H1 (cell line): ENCODE measurements around the gene MADD. TPM values are rescaled to one million over a fixed set of nuclear protein-coding genes. Genes with fewer than 3 reads are reported as not detected.

Experiments
- TCF12 ChIP-seq: IDR thresholded peaks from 2 replicates; pipeline ENCODE4 v1.6.1; 2011; ENCODE audit warnings: low read depth, mild to moderate bottlenecking, low read length
- polyA plus RNA-seq, 7 experiments: library from polyadenylated mRNA; depleted of rRNA in 3 of 7; stranded (reverse) in 5 of 7; unstranded in 2 of 7; fragments of >200 nt in 5 of 7; fragments of 200-250 nt in 2 of 7; gene quantifications; 1 replicate in 5 of 7; 2 replicates in 1 of 7; 4 replicates in 1 of 7; pipeline versions ENCODE4 v1.2.1 to v1.2.3, GENCODE V29; 2011 to 2013; ENCODE audit warnings: missing spikeins in 2 of 7, mixed read lengths in 2 of 7
- total RNA-seq: library from RNA; stranded (reverse); fragmentation: NEBNext Ultra II Directional; extraction: Animal tissue kit (Norgen Biotek cat#: 25700); gene quantifications from 2 replicates; pipeline ENCODE4 v1.2.1, GENCODE V29; 2021

The MADD gene
- total and polyA plus RNA-seq, 2 of the 8 experiments (the other 6 are each of a cell fraction or from before 2014, with no cell fraction given): 32.5 to 45.4 TPM

DNA sequence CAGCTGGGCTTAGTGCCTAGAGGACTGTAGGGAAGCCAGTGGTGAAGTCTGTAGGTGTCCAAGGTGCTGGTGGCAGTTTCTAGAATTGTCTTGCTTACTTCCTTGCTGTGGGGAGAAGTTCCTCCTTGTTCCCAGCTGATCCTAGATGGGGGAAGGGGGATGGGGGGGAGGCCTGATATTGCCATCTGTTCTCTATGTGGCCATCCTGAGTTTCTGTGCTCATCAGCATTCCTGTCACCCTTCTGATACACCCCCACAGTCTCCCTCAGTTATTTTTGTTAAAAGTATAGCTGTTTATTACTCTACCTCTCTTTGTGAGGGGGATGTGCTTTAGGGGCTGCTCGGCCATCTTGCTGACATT, 36.5 kb downstream of the MADD start (continued):
- TF ChIP-seq TCF12: no peak
